ENCODE measurements around the gene MYO5B.

MYO5B gene

GRCh38 chr18:50080316-50080715, 114.6 kb downstream of the MYO5B start:
- H3K27ac ChIP-seq (ENCODE audit: low read depth, low read length), result no peak overlapping the region
- H3K4me3 ChIP-seq (ENCODE audit: low read length), result no peak overlapping the region
- TF ChIP-seq EZH2phosphoT487 (IDR thresholded peaks at IDR 0.05; ENCODE audit: borderline replicate concordance, low read length) (no peak), CTCF (IDR thresholded peaks at IDR 0.05; ENCODE audit: low read depth, low read length, poor library complexity, severe bottlenecking) (no peak)
- H3K9me3 ChIP-seq (ENCODE audit: control insufficient read depth, insufficient read depth, low read length), result no peaks in the 10 kb centered on the region
- no peaks in the 10 kb centered on the region for H3K4me1 ChIP-seq (ENCODE audit: control insufficient read depth, low read length)
- no peaks in the 10 kb centered on the region for H4K20me1 ChIP-seq (ENCODE audit: control insufficient read depth, insufficient read depth, low read depth, low read length)
- H3K4me2 ChIP-seq (ENCODE audit: low read length), result no peak overlapping the region
- no peaks in the 10 kb centered on the region for H3K36me3 ChIP-seq (ENCODE audit: control insufficient read depth, low read length)
- H3K9me2 ChIP-seq (replicated peaks; ENCODE audit: control insufficient read depth, low read length), result no peaks in the 10 kb centered on the region; the same call in 1 of the 2 replicates
- H3F3A ChIP-seq (ENCODE audit: control insufficient read depth, insufficient read depth), result no peaks in the 10 kb centered on the region
- no peaks in the 10 kb centered on the region for H3K79me2 ChIP-seq (ENCODE audit: control insufficient read depth, low read length)
- H3K27me3 ChIP-seq (ENCODE audit: control insufficient read depth, low read length), result peaks cover 12% of the 10 kb centered on the region

- no peaks in the 10 kb centered on the region for H3F3A ChIP-seq (ENCODE audit: control insufficient read depth, insufficient read depth)
- H3K4me2 ChIP-seq (ENCODE audit: low read length), result no peak overlapping the region
- H4K20me1 ChIP-seq (ENCODE audit: control insufficient read depth, insufficient read depth, low read depth, low read length), result no peaks in the 10 kb centered on the region
- H3K4me3 ChIP-seq (ENCODE audit: low read length), result no peak overlapping the region
- no peaks in the 10 kb centered on the region for H3K36me3 ChIP-seq (ENCODE audit: control insufficient read depth, low read length)
- no peaks in the 10 kb centered on the region; the same call in 1 of the 2 replicates for H3K9me2 ChIP-seq (replicated peaks; ENCODE audit: control insufficient read depth, low read length)
- peaks cover 12% of the 10 kb centered on the region for H3K27me3 ChIP-seq (ENCODE audit: control insufficient read depth, low read length)
- no peak overlapping the region for H3K27ac ChIP-seq (ENCODE audit: low read depth, low read length)
- no peak for TF ChIP-seq EZH2phosphoT487 (IDR thresholded peaks at IDR 0.05; ENCODE audit: borderline replicate concordance, low read length)
- TF ChIP-seq CTCF (IDR thresholded peaks at IDR 0.05; ENCODE audit: low read depth, low read length, poor library complexity, severe bottlenecking), result no peak
- H3K79me2 ChIP-seq (ENCODE audit: control insufficient read depth, low read length), result no peaks in the 10 kb centered on the region
- no peaks in the 10 kb centered on the region for H3K4me1 ChIP-seq (ENCODE audit: control insufficient read depth, low read length)
- H3K9me3 ChIP-seq (ENCODE audit: control insufficient read depth, insufficient read depth, low read length), result no peaks in the 10 kb centered on the region
These were observed 115.2 kb downstream of the MYO5B start for GRCh38 chr18:50079571-50080295.

- Histone ChIP-seq H3K4me2 (ENCODE audit: low read length) (no peak overlapping the region), H3K27me3 (ENCODE audit: control insufficient read depth, low read length) (peaks cover 11% of the 10 kb centered on the region), H3F3A (ENCODE audit: control insufficient read depth, insufficient read depth) (no peaks in the 10 kb centered on the region), H3K79me2 (ENCODE audit: control insufficient read depth, low read length) (no peaks in the 10 kb centered on the region), H3K9me2 (replicated peaks; ENCODE audit: control insufficient read depth, low read length) (no peaks in the 10 kb centered on the region; the same call in 1 of the 2 replicates), H3K27ac (ENCODE audit: low read depth, low read length) (no peak overlapping the region), H3K9me3 (ENCODE audit: control insufficient read depth, insufficient read depth, low read length) (no peaks in the 10 kb centered on the region), H4K20me1 (ENCODE audit: control insufficient read depth, insufficient read depth, low read depth, low read length) (no peaks in the 10 kb centered on the region), H3K36me3 (ENCODE audit: control insufficient read depth, low read length) (no peaks in the 10 kb centered on the region), H3K4me3 (ENCODE audit: low read length) (no peak overlapping the region), H3K4me1 (ENCODE audit: control insufficient read depth, low read length) (no peaks in the 10 kb centered on the region)
- no peak for TF ChIP-seq CTCF (IDR thresholded peaks at IDR 0.05; ENCODE audit: low read depth, low read length, poor library complexity, severe bottlenecking)
- TF ChIP-seq EZH2phosphoT487 (IDR thresholded peaks at IDR 0.05; ENCODE audit: borderline replicate concordance, low read length), result no peak
These were observed 118.7 kb downstream of the MYO5B start for GRCh38 chr18:50076277-50076676.

All from DOHH2 (cell line).